Dorsolateral prefrontal cortex (tissue), 118 donors: Measurements from ENCODE around the gene UBE2D4. TPM values are rescaled to one million over a fixed set of nuclear protein-coding genes. Genes with fewer than 3 reads are reported as not detected.

Source experiments
- total RNA-seq, 120 experiments: library from RNA; stranded (reverse); gene quantifications; one replicate each; pipeline versions ENCODE4 v1.2.3 to v1.2.4, GENCODE V29; 2022

Gene UBE2D4
- total RNA-seq, 120 experiments from 2014 or later, result 20.4 to 46.7 (median 34.6) TPM

Other genes starting within 250 kb of the UBE2D4 start
- 10 to 100 TPM; 52.0 to 94.0 (median 71.9) TPM for gene COA1, start 196.9 kb upstream of the UBE2D4 start, total RNA-seq
- gene BLVRA, start 167.8 kb upstream of the UBE2D4 start, total RNA-seq, result 10 to 100 TPM; 19.9 to 63.4 (median 43.2) TPM
- 100 to 1,000 TPM in 1 of 120 experiments, 10 to 100 TPM in 119; 39.5 to 106 (median 68.7) TPM for gene MRPS24, start 56.9 kb upstream of the UBE2D4 start, total RNA-seq
- gene URGCP, start 19.8 kb upstream of the UBE2D4 start, total RNA-seq, result 10 to 100 TPM; 38.6 to 96.9 (median 70.0) TPM
- under 1 TPM in 10 of 120 experiments, not detected in 110; 0.18 to 0.53 (median 0.29) TPM for gene SPDYE1, start 71.5 kb downstream of the UBE2D4 start, total RNA-seq
- 100 to 1,000 TPM in 17 of 120 experiments, 10 to 100 TPM in 103; 58.1 to 115 (median 89.4) TPM for gene DBNL, start 118.3 kb downstream of the UBE2D4 start, total RNA-seq
- 10 to 100 TPM in 66 of 120 experiments, 1 to 10 TPM in 54; 2.8 to 52.0 (median 11.0) TPM for gene PGAM2, start 139.1 kb downstream of the UBE2D4 start, total RNA-seq
- 10 to 100 TPM; 10.6 to 34.8 (median 18.7) TPM for gene POLM, start 156.1 kb downstream of the UBE2D4 start, total RNA-seq
- 100 to 1,000 TPM in 5 of 120 experiments, 10 to 100 TPM in 114, 1 to 10 TPM in 1; 9.1 to 175 (median 43.5) TPM for gene AEBP1, start 177.9 kb downstream of the UBE2D4 start, total RNA-seq
- gene POLD2, start 197.1 kb downstream of the UBE2D4 start, total RNA-seq, result 10 to 100 TPM; 33.8 to 83.9 (median 57.8) TPM
- gene MYL7, start 214.9 kb downstream of the UBE2D4 start, total RNA-seq, result 1 to 10 TPM in 59 of 120 experiments, under 1 TPM in 5, not detected in 56; 0.82 to 5.6 (median 1.9) TPM